Measurements from ENCODE around the gene TLE1.
"Not testable (repeated sequence)": the region's sequence is repeated elsewhere in the genome, so short reads cannot be mapped to it uniquely, and the experiment has no call there.

Gene TLE1

DNA sequence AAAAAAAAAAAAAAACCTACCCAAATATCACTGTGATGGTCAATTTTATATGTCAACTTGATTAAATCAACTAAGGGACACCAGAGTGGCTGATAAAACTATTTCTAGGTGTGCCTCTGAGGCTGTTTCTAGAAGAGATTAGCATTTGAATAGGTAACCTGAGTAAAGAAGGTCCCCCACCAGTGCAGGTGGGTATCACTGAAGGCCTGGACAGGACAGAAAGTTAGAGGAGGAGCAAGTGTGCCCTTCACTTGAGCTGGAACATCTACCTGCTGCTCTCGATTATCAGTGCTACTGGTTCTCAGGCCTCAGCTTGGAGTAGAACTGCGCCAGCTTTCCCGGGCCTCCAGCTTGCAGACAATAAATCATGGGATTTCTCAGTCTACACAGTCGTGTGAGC, 88.7 kb downstream of the TLE1 start:
- Histone ChIP-seq H3K4me1 (ENCODE audit: insufficient read depth, low read length) (peaks cover 46% of the 10 kb centered on the region), H3K9me3 (ENCODE audit: control insufficient read depth, insufficient read depth, low read length) (no peaks in the 10 kb centered on the region), H3K36me3 (ENCODE audit: insufficient read depth, low read length) (peaks cover 9% of the 10 kb centered on the region; the same call in 1 of the 2 replicates), H3K9ac (ENCODE audit: low read depth, low read length) (no peak overlapping the region)

DNA sequence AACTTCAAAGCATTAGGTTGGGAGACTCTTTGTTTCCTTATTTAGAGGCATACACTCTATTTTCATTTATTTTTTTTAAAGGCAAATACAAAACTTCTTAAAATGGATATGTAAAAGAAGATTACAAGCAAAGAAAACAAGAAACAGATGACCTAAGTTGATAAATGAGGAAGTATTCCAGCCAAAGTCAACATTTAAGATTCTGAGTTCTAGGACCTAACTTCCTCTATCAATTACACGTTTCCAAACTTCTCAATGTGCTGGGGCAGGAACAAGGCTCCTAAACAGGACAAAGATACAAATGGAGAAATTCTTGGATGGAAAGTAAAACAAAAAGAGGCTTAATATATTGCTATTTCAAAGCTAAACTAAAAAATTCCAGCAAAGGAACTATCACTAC, 89.5 kb downstream of the TLE1 start:
- peaks cover 13% of the 10 kb centered on the region for H3K36me3 ChIP-seq (ENCODE audit: insufficient read depth, low read length)
- peaks cover 46% of the 10 kb centered on the region for H3K4me1 ChIP-seq (ENCODE audit: insufficient read depth, low read length)
- no peak overlapping the region for H3K9ac ChIP-seq (ENCODE audit: low read depth, low read length)
- H3K9me3 ChIP-seq (ENCODE audit: control insufficient read depth, insufficient read depth, low read length), result no peaks in the 10 kb centered on the region

DNA sequence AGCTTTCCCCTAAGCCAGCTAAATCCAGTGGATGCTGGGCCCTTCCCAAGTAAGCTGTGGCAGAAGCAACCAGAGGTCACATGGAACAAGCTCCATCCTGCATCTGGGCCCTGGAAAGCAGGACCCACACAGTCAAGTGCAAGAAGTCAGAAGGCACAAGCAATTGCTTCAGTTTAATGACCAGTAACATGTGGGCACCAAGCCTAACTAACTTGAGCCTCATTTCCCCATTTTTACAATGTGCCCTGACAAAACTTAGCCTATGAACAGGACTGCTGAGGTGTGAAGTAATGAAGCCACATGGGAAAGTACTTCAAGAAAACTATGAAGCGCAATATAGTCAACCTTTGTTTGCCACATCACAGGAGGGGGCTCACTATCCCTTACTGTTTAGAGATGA, 90.5 kb downstream of the TLE1 start:
- Histone ChIP-seq H3K36me3 (ENCODE audit: insufficient read depth, low read length) (peaks cover 10% of the 10 kb centered on the region), H3K9ac (ENCODE audit: low read depth, low read length) (no peak overlapping the region), H3K9me3 (ENCODE audit: control insufficient read depth, insufficient read depth, low read length) (no peaks in the 10 kb centered on the region), H3K4me1 (ENCODE audit: insufficient read depth, low read length) (peaks cover 46% of the 10 kb centered on the region)

DNA sequence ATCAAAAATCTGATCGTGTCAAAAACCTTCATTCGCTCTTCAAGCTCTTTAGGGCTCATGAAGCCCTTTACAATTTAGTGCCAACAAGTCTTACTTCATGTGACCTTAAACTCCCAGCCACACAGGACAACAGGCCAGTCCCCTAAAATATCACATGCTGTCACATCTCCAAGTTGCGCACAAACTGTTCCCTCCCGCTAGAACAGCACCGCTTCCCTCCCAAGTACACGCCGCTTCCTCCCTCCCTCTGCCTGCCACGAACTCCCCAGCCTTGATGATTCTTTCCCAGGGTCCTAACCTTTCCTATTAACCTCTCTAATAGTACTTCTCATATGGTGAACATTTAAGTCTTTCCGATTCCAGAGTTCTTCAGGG, 91.2 kb downstream of the TLE1 start:
- peaks cover 10% of the 10 kb centered on the region for H3K36me3 ChIP-seq (ENCODE audit: insufficient read depth, low read length)
- H3K9ac ChIP-seq (ENCODE audit: low read depth, low read length), result no peak overlapping the region
- no peaks in the 10 kb centered on the region for H3K9me3 ChIP-seq (ENCODE audit: control insufficient read depth, insufficient read depth, low read length)
- peaks cover 46% of the 10 kb centered on the region for H3K4me1 ChIP-seq (ENCODE audit: insufficient read depth, low read length)

DNA sequence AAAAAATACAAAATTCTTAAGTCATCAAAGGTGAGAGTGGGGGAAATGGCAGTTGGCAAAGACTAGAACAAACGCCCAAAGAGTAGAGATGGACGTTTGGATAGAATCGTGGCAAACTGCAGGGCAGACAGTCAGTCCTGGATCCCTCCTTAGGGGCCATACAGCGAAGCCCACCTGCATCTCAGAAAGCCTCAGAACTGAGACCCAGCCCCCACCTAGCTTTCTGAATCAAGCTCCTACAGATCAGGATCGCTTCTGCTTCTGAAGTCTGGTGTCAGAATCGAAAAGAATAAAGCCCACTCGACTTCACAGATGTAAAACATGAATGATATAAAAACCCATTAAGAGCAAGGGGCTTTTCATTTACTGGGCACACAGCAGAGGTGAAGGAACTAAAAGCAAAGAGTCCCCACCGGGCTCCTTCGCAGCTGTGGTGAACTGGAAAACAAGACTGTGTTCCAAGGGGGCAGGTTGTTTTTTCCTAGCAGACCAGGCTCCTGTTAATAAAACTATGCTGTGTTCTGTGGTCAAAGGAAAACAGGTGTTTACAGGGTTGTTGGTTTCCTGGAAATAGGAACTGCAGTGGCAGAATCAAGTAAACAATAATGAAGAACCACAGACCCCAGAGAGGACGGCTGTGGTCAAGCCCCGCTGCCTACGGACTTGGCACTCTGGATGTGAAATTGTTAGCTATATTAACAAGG, 91.8 kb downstream of the TLE1 start:
- H3K9ac ChIP-seq (ENCODE audit: low read depth, low read length), result no peak overlapping the region

DNA sequence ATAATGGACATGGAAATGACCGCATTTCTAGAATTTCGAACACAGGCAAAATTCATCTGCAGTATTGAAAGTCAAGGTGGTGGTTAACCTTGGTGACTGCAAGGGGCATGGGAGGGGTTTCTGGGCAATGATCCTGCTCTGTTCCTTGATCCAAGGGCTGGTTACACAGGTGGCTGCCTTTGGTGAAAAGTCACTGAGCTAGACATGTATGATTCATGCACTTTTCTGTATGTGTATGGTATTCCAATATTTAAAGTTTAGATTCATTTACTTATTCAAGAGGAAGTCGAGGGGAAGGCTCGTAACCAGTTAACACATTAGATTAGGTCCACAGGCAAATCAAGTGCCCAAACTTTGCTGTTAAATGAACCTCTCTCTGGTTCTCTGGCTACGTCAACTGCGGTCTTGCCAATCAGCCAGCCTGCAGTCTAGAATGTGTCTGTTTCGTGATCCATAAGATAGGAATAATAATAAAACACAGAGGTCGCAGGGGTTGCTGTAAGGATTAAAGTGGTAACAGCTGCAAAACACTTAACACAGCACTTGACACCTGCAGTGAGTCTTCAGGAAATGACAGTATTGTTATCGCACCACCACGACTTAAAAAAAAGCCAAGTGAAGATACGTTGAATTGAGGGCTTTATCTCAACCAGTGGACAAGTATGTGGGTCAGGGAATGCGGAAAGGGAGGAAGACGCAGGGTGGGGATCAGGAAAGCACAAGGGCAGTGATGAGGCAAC, 92.5 kb downstream of the TLE1 start:
- Histone ChIP-seq H3K36me3 (ENCODE audit: insufficient read depth, low read length) (peaks cover 15% of the 10 kb centered on the region; the same call in 1 of the 2 replicates), H3K4me1 (ENCODE audit: insufficient read depth, low read length) (peaks cover 42% of the 10 kb centered on the region), H3K9me3 (ENCODE audit: control insufficient read depth, insufficient read depth, low read length) (no peaks in the 10 kb centered on the region), H3K9ac (ENCODE audit: low read depth, low read length) (no peak overlapping the region)

More for the DNA sequence above, 91.8 kb downstream of the TLE1 start:
- H3K9me3 ChIP-seq (ENCODE audit: control insufficient read depth, insufficient read depth, low read length), result no peaks in the 10 kb centered on the region
- peaks cover 46% of the 10 kb centered on the region for H3K4me1 ChIP-seq (ENCODE audit: insufficient read depth, low read length)
- H3K36me3 ChIP-seq (ENCODE audit: insufficient read depth, low read length), result peaks cover 12% of the 10 kb centered on the region; the same call in 1 of the 2 replicates

DNA sequence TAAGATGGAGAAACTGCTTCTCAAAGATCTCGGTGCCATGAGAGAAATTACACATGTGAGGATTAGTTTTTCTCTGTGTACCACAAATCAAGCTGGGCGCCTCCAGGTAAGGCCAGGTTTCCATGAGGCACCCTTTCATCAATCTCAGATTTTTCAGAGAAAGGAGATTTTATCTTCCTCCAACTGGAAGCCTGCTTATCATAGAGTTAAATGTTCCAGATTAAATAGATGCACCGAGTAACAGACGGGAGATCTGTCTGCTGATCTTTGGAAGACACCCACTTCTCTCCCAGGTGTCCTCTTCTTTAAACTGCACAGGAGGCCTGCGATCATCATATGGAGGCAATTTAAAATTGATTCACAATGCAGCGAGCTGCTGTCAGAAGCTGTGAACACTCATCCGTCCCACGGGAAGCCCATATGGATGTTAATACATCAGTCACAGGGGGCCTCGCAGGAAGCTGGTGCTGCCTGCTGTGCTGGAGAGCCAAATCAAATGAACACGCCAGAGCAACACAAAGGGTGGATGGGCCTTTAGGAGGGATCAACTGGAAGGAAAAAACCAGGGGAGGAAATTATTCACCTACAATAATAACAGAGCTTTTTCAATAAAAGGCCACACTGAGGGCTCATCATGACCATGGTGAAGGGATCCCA, 93.3 kb downstream of the TLE1 start:
- Histone ChIP-seq H3K4me1 (ENCODE audit: insufficient read depth, low read length) (peaks cover 34% of the 10 kb centered on the region), H3K9me3 (ENCODE audit: control insufficient read depth, insufficient read depth, low read length) (no peaks in the 10 kb centered on the region), H3K9ac (ENCODE audit: low read depth, low read length) (no peak overlapping the region), H3K36me3 (ENCODE audit: insufficient read depth, low read length) (peaks cover 13% of the 10 kb centered on the region; the same call in 1 of the 2 replicates)

DNA sequence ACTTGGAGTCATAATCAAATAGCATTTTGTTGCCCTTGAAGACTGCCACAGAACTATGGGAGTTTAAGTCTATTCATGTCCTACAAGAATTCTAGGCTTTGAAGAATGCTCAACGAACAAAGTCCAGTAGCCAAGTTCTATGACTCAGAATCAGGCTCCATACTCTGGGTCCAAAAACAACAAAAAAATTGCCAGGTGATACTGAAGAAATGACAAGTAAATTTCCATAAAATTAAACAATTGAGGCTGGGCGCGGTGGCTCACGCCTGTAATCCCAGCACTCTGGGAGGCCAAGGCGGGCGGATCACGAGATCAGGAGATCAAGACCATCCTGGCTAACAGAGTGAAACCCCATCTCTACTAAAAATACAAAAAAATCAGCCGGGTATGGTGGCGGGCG, 94.1 kb downstream of the TLE1 start:
- not testable (repeated sequence) for H3K9ac ChIP-seq (ENCODE audit: low read depth, low read length); H3K9me3 ChIP-seq (ENCODE audit: control insufficient read depth, insufficient read depth, low read length)
- H3K36me3 ChIP-seq (ENCODE audit: insufficient read depth, low read length), result peaks cover 13% of the 10 kb centered on the region; the same call in 1 of the 2 replicates
- H3K4me1 ChIP-seq (ENCODE audit: insufficient read depth, low read length), result peaks cover 27% of the 10 kb centered on the region

DNA sequence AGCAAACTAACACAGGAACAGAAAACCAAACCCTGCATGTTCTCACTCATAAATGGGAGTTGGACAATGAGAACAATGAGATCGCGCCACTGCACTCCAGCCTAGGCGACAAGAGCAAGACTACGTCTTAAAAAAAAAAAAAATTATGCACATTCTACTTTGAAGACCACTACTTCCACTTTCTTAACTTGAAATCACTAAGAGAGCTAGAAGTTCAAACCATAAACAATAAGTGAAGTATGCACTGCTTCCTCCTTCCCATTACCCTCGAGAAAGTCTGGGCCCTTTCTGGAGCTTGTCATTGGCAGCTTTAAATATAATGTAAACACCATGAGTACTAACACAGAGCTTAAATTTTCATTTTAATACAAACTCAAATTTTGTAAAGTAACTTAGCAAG, 94.9 kb downstream of the TLE1 start:
- no peaks in the 10 kb centered on the region for H3K9me3 ChIP-seq (ENCODE audit: control insufficient read depth, insufficient read depth, low read length)
- peaks cover 19% of the 10 kb centered on the region for H3K4me1 ChIP-seq (ENCODE audit: insufficient read depth, low read length)
- no peak overlapping the region for H3K9ac ChIP-seq (ENCODE audit: low read depth, low read length)
- H3K36me3 ChIP-seq (ENCODE audit: insufficient read depth, low read length), result peaks cover 17% of the 10 kb centered on the region

DNA sequence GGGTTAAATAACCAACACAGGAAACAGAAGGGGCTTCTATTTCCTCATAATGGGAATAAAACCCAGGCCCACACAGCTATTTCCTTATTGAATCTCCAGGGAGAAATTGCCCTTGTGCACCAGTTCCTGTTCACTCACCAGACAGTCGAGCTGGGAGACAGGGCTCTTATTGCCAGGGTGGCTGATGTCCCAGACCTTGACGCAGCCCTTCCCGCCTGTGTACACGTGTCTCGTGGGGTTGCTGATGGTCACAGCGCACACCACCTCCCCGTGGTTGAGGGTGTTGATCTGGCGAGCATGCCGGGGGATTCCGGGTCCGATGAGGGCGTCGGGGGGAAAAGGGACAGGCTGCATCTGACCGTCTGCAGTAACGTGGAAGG, 96.5 kb downstream of the TLE1 start:
- Histone ChIP-seq H3K36me3 (ENCODE audit: insufficient read depth, low read length) (peaks cover 29% of the 10 kb centered on the region), H3K9me3 (ENCODE audit: control insufficient read depth, insufficient read depth, low read length) (no peaks in the 10 kb centered on the region), H3K4me1 (ENCODE audit: insufficient read depth, low read length) (peaks cover 17% of the 10 kb centered on the region), H3K9ac (ENCODE audit: low read depth, low read length) (no peak overlapping the region)

DNA sequence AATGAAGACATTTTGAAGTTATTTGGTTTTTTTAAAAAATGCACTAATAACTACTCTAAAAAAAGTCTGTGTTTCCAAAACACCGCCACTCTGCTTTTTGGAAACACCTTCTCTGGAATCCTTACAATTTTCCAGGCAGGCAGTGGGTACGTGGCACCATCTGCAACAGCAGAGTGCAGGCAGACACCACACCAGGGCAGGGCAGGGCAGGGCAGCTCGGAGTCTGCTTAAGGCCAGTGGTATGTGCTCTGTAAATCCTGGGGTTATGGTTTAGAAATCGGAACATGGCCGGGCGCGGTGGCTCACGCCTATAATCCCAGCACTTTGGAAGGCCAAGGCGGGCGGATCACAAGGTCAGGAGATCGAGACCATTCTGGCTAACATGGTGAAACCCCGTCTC, 97.6 kb downstream of the TLE1 start:
- Histone ChIP-seq H3K4me1 (ENCODE audit: insufficient read depth, low read length) (peaks cover 6% of the 10 kb centered on the region), H3K9ac (ENCODE audit: low read depth, low read length) (no peak overlapping the region), H3K36me3 (ENCODE audit: insufficient read depth, low read length) (peaks cover 30% of the 10 kb centered on the region), H3K9me3 (ENCODE audit: control insufficient read depth, insufficient read depth, low read length) (no peaks in the 10 kb centered on the region)

DNA sequence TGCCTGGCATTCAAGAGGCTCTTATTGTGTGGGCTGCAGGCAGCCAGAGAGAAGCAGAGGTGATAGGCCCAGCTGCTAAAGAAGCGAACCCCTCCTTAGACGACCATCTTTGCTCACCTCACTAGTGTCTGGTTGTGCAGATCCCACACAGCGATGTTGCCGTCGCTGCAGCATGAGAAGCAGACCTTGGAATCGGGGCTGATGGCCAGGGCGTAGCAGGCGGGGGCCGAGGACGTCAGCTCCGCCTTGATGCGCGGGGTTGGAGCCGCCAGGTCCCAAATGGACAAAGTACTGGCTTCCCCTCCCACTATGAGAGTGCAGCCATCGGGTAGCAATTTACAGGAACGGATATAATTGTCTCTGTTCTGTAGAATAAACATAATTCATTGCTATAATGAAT, 98.7 kb downstream of the TLE1 start:
- Histone ChIP-seq H3K9ac (ENCODE audit: low read depth, low read length) (no peak overlapping the region), H3K9me3 (ENCODE audit: control insufficient read depth, insufficient read depth, low read length) (no peaks in the 10 kb centered on the region), H3K4me1 (ENCODE audit: insufficient read depth, low read length) (no peaks in the 10 kb centered on the region; the same call in 1 of the 2 replicates), H3K36me3 (ENCODE audit: insufficient read depth, low read length) (peaks cover 30% of the 10 kb centered on the region)

DNA sequence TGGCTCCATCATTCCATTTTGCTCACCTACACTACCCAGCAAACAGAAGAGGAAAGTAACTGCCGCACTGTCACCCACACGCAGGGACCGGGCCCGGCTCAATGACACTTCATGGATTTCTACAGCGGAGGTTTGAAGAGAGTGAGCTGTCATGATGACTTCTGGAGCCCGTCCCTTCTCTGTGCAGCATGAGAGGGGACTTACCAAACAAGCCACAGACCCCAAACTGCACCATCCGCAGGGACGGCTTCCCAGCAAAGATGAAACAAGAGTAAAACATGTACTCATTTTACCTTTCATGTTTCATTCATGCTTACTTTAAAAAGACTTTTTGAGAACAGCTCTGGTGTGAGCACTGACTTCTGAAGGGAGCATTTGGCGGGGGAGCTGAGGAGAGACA, 99.5 kb downstream of the TLE1 start:
- Histone ChIP-seq H3K36me3 (ENCODE audit: insufficient read depth, low read length) (peaks cover 26% of the 10 kb centered on the region), H3K4me1 (ENCODE audit: insufficient read depth, low read length) (no peaks in the 10 kb centered on the region)

DNA sequence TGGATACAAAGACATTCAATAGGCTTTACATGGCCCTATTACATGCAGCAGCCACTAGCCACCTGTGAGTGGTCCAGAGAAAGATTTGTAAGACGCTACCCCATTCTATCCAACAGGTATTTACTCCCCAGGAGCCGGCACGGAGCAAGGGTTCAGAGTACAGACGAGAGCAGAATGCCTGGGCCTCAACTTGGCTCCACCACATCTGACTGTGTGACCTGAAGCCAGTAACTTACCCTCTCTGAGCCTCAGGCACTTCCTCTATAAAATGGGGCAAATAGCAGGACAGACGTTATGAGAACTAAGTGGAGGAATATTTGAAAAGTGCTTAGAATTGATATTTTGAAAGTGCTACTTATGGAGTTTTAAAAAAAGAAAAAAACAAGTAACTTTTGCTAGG, 100.0 kb downstream of the TLE1 start:
- Histone ChIP-seq H3K9me3 (ENCODE audit: control insufficient read depth, insufficient read depth, low read length) (no peaks in the 10 kb centered on the region), H3K4me1 (ENCODE audit: insufficient read depth, low read length) (no peaks in the 10 kb centered on the region), H3K36me3 (ENCODE audit: insufficient read depth, low read length) (peaks cover 30% of the 10 kb centered on the region), H3K9ac (ENCODE audit: low read depth, low read length) (no peak overlapping the region)

More for the DNA sequence above, 99.5 kb downstream of the TLE1 start:
- Histone ChIP-seq H3K9ac (ENCODE audit: low read depth, low read length) (no peak overlapping the region), H3K9me3 (ENCODE audit: control insufficient read depth, insufficient read depth, low read length) (no peaks in the 10 kb centered on the region)
